K562 (cell line): ENCODE data around the gene CCR5AS.
"Not testable (repeated sequence)": the region's sequence is repeated elsewhere in the genome, so short reads cannot be mapped to it uniquely, and the experiment has no call there.

Experiments
- ATAC-seq: fragments of 200-7000 bp; cut with Tn5 transposase; 3 replicates; pipeline ENCODE4 v1.9.1; 2020; ENCODE audit warnings: moderate library complexity
- BruUV-seq: library from RNA; stranded (reverse); fragments of 400-500 nt; replicated peaks from 2 replicates; lab custom pipeline; 2021; lab: Mats Ljungman, UMichigan
- CTCF ChIA-PET: fragments of 300-600 bp; formaldehyde crosslinking; extraction: SDS; loops from one replicate; lab custom pipeline; 2021; ENCODE audit warnings: low intra/inter-chr PET ratio; lab: Yijun Ruan, JAX
- POLR2A ChIA-PET: fragments of 300-600, 350-650 bp; sonication (Branson Sonifier 250); formaldehyde crosslinking; extraction: SDS; loops from one replicate; lab custom pipeline; 2021; ENCODE audit warnings: antibody characterized with exemption, inconsistent platforms; lab: Yijun Ruan, JAX
- DNase-seq, 4 experiments: peaks; one replicate each; pipeline versions ENCODE4 v3.0.0 to v3.0.0-alpha.2; 2011 to 2018; ENCODE audit warnings: low spot score in 3 of 4, mixed read lengths in 3 of 4; ENCODE audit errors: extremely low read depth in 1 of 4
- FAIRE-seq: peaks from 2 replicates; lab custom pipeline; 2011; peaks lifted over from hg19 to GRCh38; lab: Jason Lieb, UNC
- H2AFZ ChIP-seq: 2 replicates; pipeline ENCODE4 v1.6.0; 2011; ENCODE audit warnings: low read depth, low read length, control low read depth, inconsistent platforms
- H3K27ac ChIP-seq: fragments of 200-600 bp; 3 replicates; pipeline ENCODE4 v1.8.0; 2011; ENCODE audit warnings: low read depth, mild to moderate bottlenecking, control low read depth, inconsistent platforms, low read length, moderate library complexity, mixed read lengths; ENCODE audit errors: extremely low read depth
- H3K27me3 ChIP-seq, 2 experiments: fragments of 300-600 bp in 1 of 2; 2 replicates in 1 of 2; 3 replicates in 1 of 2; pipeline versions ENCODE4 v1.6.0 to v1.8.0; 2011; ENCODE audit warnings: inconsistent platforms in 2 of 2, low read length in 2 of 2, mild to moderate bottlenecking in 1 of 2, mixed read lengths in 1 of 2, moderate library complexity in 1 of 2; ENCODE audit not compliant: control insufficient read depth in 2 of 2, insufficient read depth in 2 of 2
- H3K36me3 ChIP-seq: fragments of 300-600 bp; 3 replicates; pipeline ENCODE4 v1.8.0; 2011; ENCODE audit warnings: mild to moderate bottlenecking, low read length, inconsistent platforms; ENCODE audit not compliant: control insufficient read depth, insufficient read depth
- H3K4me1 ChIP-seq, 2 experiments: fragments of 200-600 bp in 1 of 2; replicated peaks in 1 of 2; 2 replicates in 1 of 2; 3 replicates in 1 of 2; pipeline versions ENCODE4 v1.5.1 to v1.8.0; 2011; ENCODE audit warnings: inconsistent platforms in 2 of 2, low read length in 2 of 2, mild to moderate bottlenecking in 1 of 2, mixed read lengths in 1 of 2, moderate library complexity in 1 of 2; ENCODE audit not compliant: control insufficient read depth in 2 of 2, insufficient read depth in 2 of 2
- H3K4me2 ChIP-seq: 2 replicates; pipeline ENCODE4 v1.6.1; 2011; ENCODE audit warnings: low read length, control low read depth, inconsistent platforms, mixed read lengths; ENCODE audit not compliant: insufficient read depth
- H3K4me3 ChIP-seq: fragments of 200-600 bp; sonication (generic), shearing (Covaris generic); 2 replicates; pipeline ENCODE4 v1.5.1; 2016; ENCODE audit warnings: control low read depth, inconsistent platforms
- H3K79me2 ChIP-seq: fragments of 200-600 bp; 3 replicates; pipeline ENCODE4 v1.8.0; 2011; ENCODE audit warnings: low read length, inconsistent platforms; ENCODE audit not compliant: control insufficient read depth, insufficient read depth
- H3K9ac ChIP-seq, 2 experiments: 2 replicates each; pipeline versions ENCODE4 v1.6.0 to v1.6.1; 2011; ENCODE audit warnings: low read depth in 2 of 2, low read length in 2 of 2, control low read depth in 1 of 2, inconsistent platforms in 1 of 2, mild to moderate bottlenecking in 1 of 2, mixed read lengths in 1 of 2; ENCODE audit not compliant: insufficient read depth in 1 of 2
- H3K9me1 ChIP-seq: one replicate; pipeline ENCODE4 v1.6.0; 2011; ENCODE audit warnings: inconsistent platforms, mild to moderate bottlenecking, low read length, moderate library complexity; ENCODE audit not compliant: control insufficient read depth, insufficient read depth
- H3K9me3 ChIP-seq: replicated peaks from 2 replicates; pipeline ENCODE4 v1.5.1; 2011; ENCODE audit warnings: low read depth, low read length, inconsistent platforms; ENCODE audit not compliant: control insufficient read depth, insufficient read depth
- H4K20me1 ChIP-seq: replicated peaks from 2 replicates; pipeline ENCODE4 v1.6.1; 2011; ENCODE audit warnings: low read length, inconsistent platforms, mixed read lengths; ENCODE audit not compliant: control insufficient read depth, insufficient read depth
- ATF7 ChIP-seq: fragments of 450-650 bp; IDR thresholded peaks from 2 replicates; pipeline ENCODE4 v1.7.1; 2014; ENCODE audit warnings: mild to moderate bottlenecking, moderate library complexity
- CBX3 ChIP-seq, 2 experiments: IDR thresholded peaks; 1 replicate in 1 of 2; 2 replicates in 1 of 2; pipeline ENCODE4 v1.6.1; 2012; ENCODE audit warnings: inconsistent platforms in 2 of 2, low read length in 2 of 2, borderline replicate concordance in 1 of 2, control low read depth in 1 of 2
- ETV5 ChIP-seq: sonication (generic); formaldehyde crosslinking; IDR thresholded peaks from 2 replicates; pipeline ENCODE4 v1.4.0; 2020; ENCODE audit warnings: low read depth, mild to moderate bottlenecking, missing genetic modification reagents
- FOSL1 ChIP-seq: fragments of 200-800 bp; sonication (Bioruptor generic); conservative IDR thresholded peaks from 2 replicates; pipeline ENCODE4 v1.6.1; 2016; ENCODE audit warnings: missing genetic modification characterization, missing compliant biosample characterization
- GABPB2 ChIP-seq: fragments of 250-450 bp; sonication (Bioruptor Pico); conservative IDR thresholded peaks from 2 replicates; pipeline ENCODE4 v1.5.1; 2021; ENCODE audit warnings: mild to moderate bottlenecking
- MAZ ChIP-seq, 2 experiments: fragments of 450-650 bp in 1 of 2; sonication (generic) in 1 of 2; formaldehyde crosslinking; IDR thresholded peaks in 1 of 2; conservative IDR thresholded peaks in 1 of 2; 2 replicates each; pipeline versions ENCODE4 v1.4.0 to v1.5.0; 2020; ENCODE audit warnings: mild to moderate bottlenecking in 1 of 2, missing genetic modification reagents in 1 of 2
- SAFB ChIP-seq: fragments of 200-400 bp; formaldehyde crosslinking; IDR thresholded peaks from 2 replicates; pipeline ENCODE4 v1.6.1; 2017; ENCODE audit warnings: low read depth, low read length, borderline replicate concordance
- SAFB2 ChIP-seq: fragments of 200-400 bp; formaldehyde crosslinking; IDR thresholded peaks from 2 replicates; pipeline ENCODE4 v1.6.1; 2018; ENCODE audit warnings: borderline replicate concordance, low read length, low read depth, moderate library complexity; ENCODE audit not compliant: severe bottlenecking
- SMAD4 ChIP-seq: fragments of 250-450 bp; sonication (Bioruptor Pico); conservative IDR thresholded peaks from 2 replicates; pipeline ENCODE4 v1.8.0; 2021; ENCODE audit warnings: inconsistent platforms, mild to moderate bottlenecking, moderate library complexity
- STAG1 ChIP-seq: sonication (generic); formaldehyde crosslinking; IDR thresholded peaks from 2 replicates; pipeline ENCODE4 v1.5.0; 2020; ENCODE audit warnings: missing genetic modification reagents, borderline replicate concordance
- ZNF780A ChIP-seq: fragments of 250-450 bp; sonication (Bioruptor Pico); IDR thresholded peaks from 2 replicates; pipeline ENCODE4 v1.5.0; 2021; ENCODE audit warnings: mild to moderate bottlenecking
- WGBS: fragments of 100-300 bp; shearing (Covaris generic); methylation state at CpG from one replicate; pipeline ENCODE4 v1.1.6; 2016; ENCODE audit warnings: low coverage, mixed read lengths; ENCODE audit not compliant: insufficient coverage; ENCODE audit errors: missing lambda C conversion rate; 5-methylcytosine and 5-hydroxymethylcytosine counted together
- in situ Hi-C: fragments of 300-500 bp; cut with MboI; formaldehyde crosslinking; loops from 4 replicates; pipeline ENCODE4 v1.15.0; 2018; ENCODE audit warnings: inconsistent platforms, mixed read lengths
- intact Hi-C: fragments of 100-400 bp; cut with micrococcal nuclease; formaldehyde crosslinking; loops from 2 replicates; pipeline ENCODE4 v1.14.2; 2022
- TF ChIP-seq, protein P1 (sequence below), 2 experiments: fragments of 450-650 bp in 1 of 2; sonication (generic) in 1 of 2; formaldehyde crosslinking in 1 of 2; IDR thresholded peaks in 1 of 2; conservative IDR thresholded peaks in 1 of 2; 2 replicates each; pipeline versions ENCODE4 v1.6.1 to v1.8.1; 2016 to 2023; ENCODE audit warnings: mild to moderate bottlenecking in 2 of 2, moderate library complexity in 2 of 2, inconsistent platforms in 1 of 2, missing genetic modification reagents in 1 of 2
- TF ChIP-seq, protein P2 (sequence below): fragments of 200-800 bp; sonication (Bioruptor generic); IDR thresholded peaks from 2 replicates; pipeline ENCODE4 v1.6.1; 2017; ENCODE audit warnings: missing genetic modification characterization, missing compliant biosample characterization

The CCR5AS gene

DNA sequence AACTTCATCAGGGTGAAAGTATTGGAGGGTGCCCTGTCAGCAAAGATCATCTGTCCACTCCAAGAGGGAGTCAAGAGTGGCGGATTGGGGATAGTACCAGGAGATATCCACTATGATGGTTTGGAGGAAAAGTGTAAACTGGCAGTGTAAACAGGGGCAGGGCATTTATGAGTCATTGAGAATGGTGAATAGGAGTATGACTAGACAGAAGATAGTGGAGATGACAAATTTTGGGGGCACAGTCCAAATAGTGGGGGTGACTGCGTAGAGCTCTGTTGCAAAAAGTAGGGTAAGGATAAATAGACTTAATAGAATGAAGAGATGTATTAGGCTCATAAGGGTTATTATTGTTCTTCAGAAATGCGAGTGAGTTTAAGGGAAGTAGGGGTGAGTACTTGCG is 18.0 kb downstream of the CCR5AS start:
- H3K27ac ChIP-seq, H3K4me3 ChIP-seq, H3K9me1 ChIP-seq, H3K4me2 ChIP-seq, H2AFZ ChIP-seq, H3K9ac ChIP-seq, H3K36me3 ChIP-seq, in situ Hi-C loops, H3K27me3 ChIP-seq, ATAC-seq, BruUV-seq, H4K20me1 ChIP-seq, intact Hi-C loops, H3K9me3 ChIP-seq, FAIRE-seq, POLR2A ChIA-PET, DNase-seq, CTCF ChIA-PET, H3K79me2 ChIP-seq: not testable (repeated sequence)
- H3K4me1 ChIP-seq: peaks cover 0 to 24% of the 10 kb centered on the region in 2 experiments; a peak in 4 of 5 replicates
- whole genome bisulfite sequencing: 15% methylated on average over 4 of the region's 4 CpGs
- peak; percentile 70 for TF ChIP-seq FOSL1 (tag)
- TF ChIP-seq, protein P1, sequence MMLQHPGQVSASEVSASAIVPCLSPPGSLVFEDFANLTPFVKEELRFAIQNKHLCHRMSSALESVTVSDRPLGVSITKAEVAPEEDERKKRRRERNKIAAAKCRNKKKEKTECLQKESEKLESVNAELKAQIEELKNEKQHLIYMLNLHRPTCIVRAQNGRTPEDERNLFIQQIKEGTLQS (IDR thresholded peaks at IDR 0.05): peak; percentile 47
- TF ChIP-seq, protein P1 (CRISPR knock-in tag; conservative IDR thresholded peaks at IDR 0.05): not testable (repeated sequence)

DNA sequence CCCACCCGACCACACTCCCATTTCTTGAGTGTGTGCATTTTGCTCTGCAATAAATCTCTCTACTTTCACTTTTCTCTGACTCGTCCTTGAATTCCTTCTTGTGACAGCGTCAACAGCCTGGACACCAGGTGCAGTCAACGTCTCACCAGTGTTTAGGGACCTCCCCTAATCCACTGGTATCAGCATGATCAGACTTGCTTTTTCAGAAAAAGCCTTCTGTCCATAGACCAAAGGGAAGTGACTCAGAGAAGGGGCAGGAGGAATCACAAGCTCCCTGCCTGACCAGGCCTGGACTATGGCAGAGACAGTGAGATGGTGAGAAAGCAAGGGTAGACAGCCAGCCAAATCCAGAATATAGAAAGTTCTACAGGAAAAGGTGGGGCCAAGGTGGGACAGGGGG is 20.7 kb downstream of the CCR5AS start:
- no peaks in the 10 kb centered on the region for H3K79me2 ChIP-seq
- no peaks in the 10 kb centered on the region for H3K9me1 ChIP-seq
- FAIRE-seq (no peak), DNase-seq (peak in 1 of 4 experiments; percentile 44), ATAC-seq (peak; percentile 73)
- H2AFZ ChIP-seq: peak overlapping the region; percentile 36; the same call in 1 of the 2 replicates
- H3K4me2 ChIP-seq: no peak overlapping the region
- in situ Hi-C loops: no loop called here
- POLR2A ChIA-PET: interaction anchor here (1.0 to 1.4 kb wide), 4 partner anchors 9 to 21 kb away, joined by 3 to 6 read pairs (median 4); partner anchors contain the start of genes CCR5AS and CCRL2
- no TSS peak for BruUV-seq
- H3K27ac ChIP-seq: peak overlapping the region; percentile 28; the same call in 2 of the 3 replicates
- H3K27me3 ChIP-seq: peaks cover 5 to 6% of the 10 kb centered on the region in 2 experiments; a peak in 1 of 5 replicates
- intact Hi-C loops: no loop called here
- H3K4me3 ChIP-seq: no peak overlapping the region
- no peaks in the 10 kb centered on the region for H3K9me3 ChIP-seq
- H3K9ac ChIP-seq: no peak overlapping the region
- WGBS: 1% methylated on average over 4 of the region's 4 CpGs
- H3K36me3 ChIP-seq: no peaks in the 10 kb centered on the region
- CTCF ChIA-PET: no interaction called here
- no peaks in the 10 kb centered on the region for H4K20me1 ChIP-seq
- peaks cover 0 to 15% of the 10 kb centered on the region in 2 experiments; a peak in 2 of 5 replicates for H3K4me1 ChIP-seq
- TF ChIP-seq SAFB2 (no peak), MAZ (CRISPR knock-in tag; conservative IDR thresholded peaks at IDR 0.05 in 1 of 2, IDR thresholded peaks at IDR 0.05 in 1 of 2) (peak in 1 of 2 experiments; percentile 46; a peak in 1 of 4 replicates), SMAD4 (CRISPR knock-in tag) (no peak), STAG1 (CRISPR knock-in tag) (no peak), ETV5 (CRISPR knock-in tag) (peak; percentile 24; the same call in 1 of the 2 replicates), SAFB (no peak), ZNF780A (CRISPR knock-in tag) (no peak), ATF7 (0 out of 2 replicates have a peak, but pooled peaks have one; percentile 38), GABPB2 (CRISPR knock-in tag) (no peak), CBX3 (IDR thresholded peaks at IDR 0.05; ENCODE audit: borderline replicate concordance in 1 of 2, low read length in 2 of 2) (no peak)
- TF ChIP-seq, protein P2, sequence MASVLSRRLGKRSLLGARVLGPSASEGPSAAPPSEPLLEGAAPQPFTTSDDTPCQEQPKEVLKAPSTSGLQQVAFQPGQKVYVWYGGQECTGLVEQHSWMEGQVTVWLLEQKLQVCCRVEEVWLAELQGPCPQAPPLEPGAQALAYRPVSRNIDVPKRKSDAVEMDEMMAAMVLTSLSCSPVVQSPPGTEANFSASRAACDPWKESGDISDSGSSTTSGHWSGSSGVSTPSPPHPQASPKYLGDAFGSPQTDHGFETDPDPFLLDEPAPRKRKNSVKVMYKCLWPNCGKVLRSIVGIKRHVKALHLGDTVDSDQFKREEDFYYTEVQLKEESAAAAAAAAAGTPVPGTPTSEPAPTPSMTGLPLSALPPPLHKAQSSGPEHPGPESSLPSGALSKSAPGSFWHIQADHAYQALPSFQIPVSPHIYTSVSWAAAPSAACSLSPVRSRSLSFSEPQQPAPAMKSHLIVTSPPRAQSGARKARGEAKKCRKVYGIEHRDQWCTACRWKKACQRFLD (CRISPR knock-in tag): peak; percentile 73; the same call in 1 of the 2 replicates
